Islet of Langerhans (tissue), 1 donor: ENCODE results near the gene IMMP2L.
A peak's percentile ranks its signal among the peaks of the same experiment; 100 is the strongest.

ENCODE experiments used
- FAIRE-seq: peaks from one replicate; lab custom pipeline; 2011; peaks lifted over from hg19 to GRCh38; lab: Jason Lieb, UNC

IMMP2L gene

GRCh38 chr7:111390000-111390399 is 172.3 kb downstream of the IMMP2L start:
- no peak for FAIRE-seq

- no peak for FAIRE-seq
Observed at GRCh38 chr7:111388912-111389311, 173.4 kb downstream of the IMMP2L start.

GRCh38 chr7:111388016-111388415 is 174.3 kb downstream of the IMMP2L start:
- no peak for FAIRE-seq

- peak; percentile 17 for FAIRE-seq
Observed at GRCh38 chr7:111384065-111384891, 178.0 kb downstream of the IMMP2L start.

DNA sequence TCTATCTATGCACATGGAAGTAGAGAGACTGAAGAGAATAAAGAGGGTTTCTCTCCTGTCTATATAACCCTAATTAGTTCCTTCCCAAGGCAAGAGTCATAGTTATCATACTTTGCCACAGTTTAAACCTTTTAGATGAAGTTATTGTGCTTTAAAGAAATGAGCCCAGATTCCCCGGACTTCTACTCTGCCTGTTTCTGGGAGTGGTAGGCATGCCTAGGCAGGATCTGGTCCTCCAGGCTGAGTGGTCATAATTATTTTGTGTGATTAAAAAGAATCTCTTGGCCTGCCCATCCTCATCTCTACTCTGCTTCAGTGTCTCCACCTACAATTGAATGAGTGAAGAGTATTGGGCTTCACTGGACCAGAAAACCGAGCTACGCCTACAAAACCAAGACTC is 179.2 kb downstream of the IMMP2L start:
- no peak for FAIRE-seq

GRCh38 chr7:111381590-111381989 is 180.7 kb downstream of the IMMP2L start:
- FAIRE-seq = no peak

GRCh38 chr7:111380945-111381344 is 181.3 kb downstream of the IMMP2L start:
- FAIRE-seq = no peak

- no peak for FAIRE-seq
Observed at GRCh38 chr7:111374027-111374426, 188.3 kb downstream of the IMMP2L start.

DNA sequence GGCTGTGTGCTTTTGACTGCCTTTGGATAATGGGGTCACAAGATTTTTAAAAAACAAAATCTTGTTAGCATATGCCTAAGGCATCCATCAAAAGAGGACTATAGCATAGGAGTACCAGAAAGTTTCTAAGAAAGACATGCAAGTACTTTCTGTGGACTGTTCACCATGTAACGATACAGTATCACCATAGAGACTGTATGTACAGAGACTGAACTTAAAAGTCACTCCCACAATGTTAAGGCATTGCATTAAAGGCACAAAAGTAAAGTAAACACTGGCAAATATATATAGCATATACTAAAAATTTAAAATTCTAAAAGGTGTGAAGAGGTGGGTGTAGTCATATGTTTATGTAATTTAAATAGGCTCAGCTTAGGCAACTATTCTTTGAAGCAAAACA is 190.9 kb downstream of the IMMP2L start:
- FAIRE-seq = no peak

GRCh38 chr7:111370002-111370401 is 192.3 kb downstream of the IMMP2L start:
- no peak for FAIRE-seq

- FAIRE-seq = no peak
Observed at GRCh38 chr7:111368381-111369065, 193.8 kb downstream of the IMMP2L start.

GRCh38 chr7:111364413-111364812 is 197.9 kb downstream of the IMMP2L start:
- no peak for FAIRE-seq

GRCh38 chr7:111363099-111363498 is 199.2 kb downstream of the IMMP2L start:
- no peak for FAIRE-seq

DNA sequence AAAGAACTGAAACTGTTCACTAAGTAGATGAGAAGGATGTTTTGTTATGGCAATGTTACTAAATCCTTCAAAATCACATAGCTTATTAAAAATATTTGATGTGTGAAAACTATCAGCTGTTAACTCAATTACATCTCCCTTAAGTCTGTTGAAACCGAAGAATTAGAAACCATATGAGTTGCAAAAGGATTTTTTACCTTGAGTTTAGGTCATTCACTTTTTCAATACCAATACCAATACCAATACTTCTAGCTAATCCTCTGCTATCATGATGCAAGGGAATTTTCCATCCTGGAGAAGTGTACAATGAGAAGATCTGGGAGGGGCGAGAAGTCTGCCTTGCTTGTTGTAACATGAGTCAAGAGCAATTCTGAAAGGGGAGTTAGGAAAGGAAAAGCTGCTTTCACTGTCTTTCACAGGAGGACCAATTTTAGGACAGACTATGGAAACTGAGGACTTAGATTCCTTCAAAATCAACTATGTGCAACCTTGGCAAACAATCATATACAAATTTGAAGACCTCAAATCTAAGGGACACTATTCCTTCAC is 199.7 kb downstream of the IMMP2L start:
- FAIRE-seq = no peak

DNA sequence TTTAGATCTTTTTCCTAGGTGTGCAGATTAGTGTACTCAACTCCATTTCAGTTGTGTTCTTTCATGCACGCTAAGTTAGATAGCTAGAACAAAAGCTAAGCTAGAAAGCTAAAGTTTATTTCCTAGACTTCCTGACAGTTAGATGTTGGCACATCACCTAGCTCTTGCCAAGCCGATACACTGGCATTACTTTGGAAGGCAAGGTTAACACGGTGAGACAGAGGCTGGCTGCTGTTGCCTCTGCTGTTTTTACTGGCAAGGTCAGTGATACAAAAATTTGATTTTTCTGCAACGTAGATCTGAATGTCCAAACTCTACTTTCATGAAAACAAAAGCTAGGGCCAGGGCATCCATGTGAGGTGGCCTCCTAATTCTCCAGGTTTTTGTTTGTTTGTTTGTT is 203.4 kb downstream of the IMMP2L start:
- FAIRE-seq = no peak

GRCh38 chr7:111357691-111358090 is 204.6 kb downstream of the IMMP2L start:
- FAIRE-seq = no peak

- no peak for FAIRE-seq
Observed at GRCh38 chr7:111356941-111357340, 205.4 kb downstream of the IMMP2L start.

DNA sequence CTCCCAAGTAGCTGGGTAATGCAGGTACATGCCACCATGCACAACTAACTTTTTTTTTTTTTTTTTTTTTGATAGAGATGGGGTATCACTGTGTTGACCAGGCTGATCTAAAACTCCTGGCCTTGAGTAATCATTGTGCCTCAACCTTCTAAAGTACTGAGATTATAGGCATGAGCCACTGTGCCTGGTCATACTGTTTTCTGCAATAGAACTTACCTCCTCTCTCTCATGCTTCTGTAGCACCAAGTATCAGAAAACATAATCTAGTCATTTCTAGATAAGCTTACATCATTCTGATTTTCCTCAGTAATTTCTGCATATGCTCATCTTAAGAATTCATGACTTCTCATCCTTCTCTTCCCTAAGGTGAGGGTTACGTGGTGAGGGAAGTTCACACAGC is 210.0 kb downstream of the IMMP2L start:
- FAIRE-seq = no peak

GRCh38 chr7:111346219-111346618 is 216.1 kb downstream of the IMMP2L start:
- FAIRE-seq = no peak

- FAIRE-seq = no peak
Observed at GRCh38 chr7:111343017-111343416, 219.3 kb downstream of the IMMP2L start.

DNA sequence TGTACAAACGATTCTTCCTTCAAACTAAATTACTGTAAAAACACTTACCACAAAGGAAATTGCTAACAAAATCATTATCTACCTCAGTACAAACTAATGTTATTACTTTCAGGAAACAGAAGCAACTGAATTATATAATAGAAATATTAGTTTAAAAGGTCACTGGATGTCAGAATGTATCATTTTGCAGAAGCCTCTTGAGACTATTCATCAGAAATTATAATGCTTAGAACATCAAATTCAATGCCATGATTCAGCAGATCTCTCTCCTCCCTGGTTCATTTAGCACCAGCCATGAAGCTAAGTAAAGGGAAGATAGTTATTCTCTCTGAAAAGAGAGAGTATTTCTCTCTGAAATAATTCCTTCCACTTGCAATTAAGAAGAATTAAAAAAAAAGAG is 223.3 kb downstream of the IMMP2L start:
- peak; percentile 94 for FAIRE-seq

DNA sequence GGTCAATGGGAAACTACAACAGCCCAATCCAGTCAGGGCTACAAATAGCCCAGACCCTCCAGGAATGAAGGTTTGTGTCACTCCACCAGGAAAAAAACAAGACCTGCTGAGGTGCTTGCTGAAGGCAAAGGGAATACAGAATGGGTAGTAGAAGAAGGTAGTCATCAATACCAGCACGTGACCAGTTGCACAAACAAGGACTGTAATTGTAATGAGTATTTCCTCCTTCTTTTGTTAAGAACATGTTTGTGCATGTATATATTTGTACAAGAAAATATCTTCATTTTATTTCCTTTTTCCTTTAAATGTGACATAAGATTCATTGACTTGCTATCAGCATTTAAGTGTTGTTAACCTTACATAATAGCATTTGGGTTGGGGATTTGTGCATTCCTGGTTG is 229.3 kb downstream of the IMMP2L start:
- FAIRE-seq = no peak

DNA sequence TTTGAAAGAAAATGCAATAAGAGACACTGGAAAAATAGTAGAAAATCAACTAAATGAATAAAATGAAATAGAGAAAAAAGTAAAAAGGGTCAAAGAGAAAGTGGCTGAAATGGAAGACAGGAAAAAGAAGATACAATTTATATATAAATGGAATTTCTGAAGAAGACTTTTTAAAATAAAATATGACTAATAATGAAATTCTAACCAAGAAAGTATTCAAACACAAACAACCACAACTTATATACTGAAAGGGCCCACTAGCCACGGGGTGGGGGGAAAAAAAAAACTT is 232.1 kb downstream of the IMMP2L start:
- FAIRE-seq = no peak
